Heart left ventricle (tissue), 13 donors: ENCODE measurements around the gene ELOVL2.

Experiments used
- CTCF ChIP-seq, 12 donors: fragments of 200-600 bp; sonication (generic) in 4 of 12; IDR thresholded peaks; one replicate each; pipeline versions ENCODE4 v1.5.0 to v1.8.0; 2018 to 2022; ENCODE audit warnings: antibody characterized with exemption in 12 of 12, mild to moderate bottlenecking in 5 of 12
- POLR2A ChIP-seq, 2 donors: fragments of 450-650 bp; IDR thresholded peaks; one replicate each; pipeline ENCODE4 v1.6.1; 2017; ENCODE audit warnings: antibody characterized with exemption in 2 of 2, mild to moderate bottlenecking in 2 of 2, moderate library complexity in 2 of 2
- donor health status: ischemic (EF 13 %, LVEDD 7.1; RV severe dilation, severe dysfunction).
- donor health status: DM: no; HTN: yes; CAD: no.
- donor health status: DM: no; HTN: no; CAD: no.
- donor health status: ischemic (EF 25% LVEDD 6.9; RV normal size, moderate dysfunction).
- donor health status: ischemic (EF 25% LVEDD 5.7; RV mildly dilated, moderate dysfunction).
- donor health status: ischemic (EF 35%, LVEDD 5.7; RV mildly dilated, moderate dysfunction).
- donor health status: nonischemic (EF 11% LVEDD 7.7; RV severe dilation, severe dysfunction).
- donor health status: DM: yes; HTN: yes; CAD: no.
- donor health status: PGD.
- donor health status: ischemic (EF 29% LVEDD 5.4; RV normal size, mild dysfunction).
- donor health status: nonischemic (EF 23%, LVEDD 6.1; RV moderate dilation, normal function).

DNA sequence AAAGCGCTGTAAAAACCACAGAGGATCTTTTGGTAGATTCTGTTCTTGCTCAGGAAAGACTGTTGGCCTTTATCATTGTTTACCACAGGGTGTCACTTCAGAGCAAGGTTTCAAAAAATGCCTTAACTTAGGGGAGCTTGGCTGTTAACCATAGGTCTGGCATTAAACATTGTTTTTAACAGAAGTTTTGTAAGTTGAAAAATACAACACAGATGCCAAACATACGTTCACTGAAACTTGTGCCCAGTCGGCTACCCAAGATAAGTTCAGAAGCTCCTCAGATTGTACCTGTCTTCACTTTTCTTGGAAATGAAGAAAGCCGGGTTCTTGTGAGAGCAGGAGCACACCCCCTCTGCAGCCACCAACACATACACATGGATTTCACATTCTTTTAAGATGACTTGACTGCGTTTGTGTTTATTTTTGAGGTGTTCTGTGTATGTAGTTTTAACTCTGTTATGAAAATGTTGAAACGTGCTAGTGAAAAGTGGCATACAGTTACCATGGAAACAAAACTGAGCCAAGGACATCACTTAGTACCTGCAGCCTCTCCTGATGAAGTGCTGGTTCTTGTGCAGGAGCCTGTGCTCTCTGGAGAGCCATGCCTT lies 92.3 kb downstream of the ELOVL2 start:
- TF ChIP-seq POLR2A (IDR thresholded peaks at IDR 0.05) (no peak), CTCF (IDR thresholded peaks at IDR 0.05) (peak; percentile 29 to 65 (median 52))
